Fibroblast of skin of abdomen (primary cell): Measurements from ENCODE around the gene NLGN4X. TPM values are rescaled to one million over a fixed set of nuclear protein-coding genes. Genes with fewer than 3 reads are reported as not detected.
A peak's percentile ranks its signal among the peaks of the same experiment; 100 is the strongest.

ENCODE experiments used
- DNase-seq: peaks from one replicate; pipeline ENCODE4 v3.0.0-alpha.2; 2013
- polyA plus RNA-seq, 2 experiments: library from polyadenylated mRNA; unstranded; fragments of 120-200 nt; gene quantifications; one replicate each; pipeline ENCODE4 v1.2.1, GENCODE V29; 2013; ENCODE audit not compliant: insufficient read length in 2 of 2

NLGN4X gene
- polyA plus RNA-seq (2013, experiment 1 of 2; ENCODE audit: insufficient read length), result 1.3 TPM
- 1.6 TPM for polyA plus RNA-seq (2013, experiment 2 of 2; ENCODE audit: insufficient read length)

- no peak for DNase-seq
These were observed at the start of gene NLGN4X for GRCh38 chrX:6228720-6229119. Gene NLGN4X (minus strand): TSS chrX:6228867. CDS start chrX:6151466, 77,401 bp downstream.

- no peak for DNase-seq
These were observed 37.4 kb upstream of the NLGN4X start for GRCh38 chrX:6266041-6266440.

GRCh38 chrX:6262959-6263358, 34.3 kb upstream of the NLGN4X start:
- DNase-seq, result no peak

- DNase-seq, result no peak
These were observed 28.4 kb upstream of the NLGN4X start for GRCh38 chrX:6257025-6257424.

- DNase-seq, result no peak
These were observed 16.0 kb upstream of the NLGN4X start for GRCh38 chrX:6244666-6245065.

DNA sequence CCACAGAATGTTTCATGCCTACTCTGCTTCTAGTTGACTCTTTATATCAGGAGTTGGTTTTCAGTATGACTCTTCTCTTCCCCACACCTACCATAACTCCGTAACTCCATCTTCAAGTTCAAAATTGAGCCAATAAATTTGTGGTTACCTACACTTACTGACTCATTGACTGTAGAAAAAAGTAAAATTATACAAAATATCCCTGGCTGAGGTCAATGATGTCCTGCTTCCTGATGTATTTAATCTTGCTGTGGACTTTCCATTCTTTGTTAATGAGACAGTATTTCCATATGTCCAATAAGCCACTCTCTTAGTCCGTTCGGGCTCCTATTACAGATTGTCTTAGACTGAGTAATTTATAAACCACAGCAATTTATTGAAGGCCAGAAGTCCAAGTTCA, 9.9 kb upstream of the NLGN4X start:
- DNase-seq, result peak; percentile 30

GRCh38 chrX:6227935-6228334, 732 bp downstream of the NLGN4X start:
- no peak for DNase-seq

- no peak for DNase-seq
These were observed 1.2 kb downstream of the NLGN4X start for GRCh38 chrX:6227453-6227835.

- DNase-seq, result no peak
These were observed 1.8 kb downstream of the NLGN4X start for GRCh38 chrX:6226596-6227452.

DNA sequence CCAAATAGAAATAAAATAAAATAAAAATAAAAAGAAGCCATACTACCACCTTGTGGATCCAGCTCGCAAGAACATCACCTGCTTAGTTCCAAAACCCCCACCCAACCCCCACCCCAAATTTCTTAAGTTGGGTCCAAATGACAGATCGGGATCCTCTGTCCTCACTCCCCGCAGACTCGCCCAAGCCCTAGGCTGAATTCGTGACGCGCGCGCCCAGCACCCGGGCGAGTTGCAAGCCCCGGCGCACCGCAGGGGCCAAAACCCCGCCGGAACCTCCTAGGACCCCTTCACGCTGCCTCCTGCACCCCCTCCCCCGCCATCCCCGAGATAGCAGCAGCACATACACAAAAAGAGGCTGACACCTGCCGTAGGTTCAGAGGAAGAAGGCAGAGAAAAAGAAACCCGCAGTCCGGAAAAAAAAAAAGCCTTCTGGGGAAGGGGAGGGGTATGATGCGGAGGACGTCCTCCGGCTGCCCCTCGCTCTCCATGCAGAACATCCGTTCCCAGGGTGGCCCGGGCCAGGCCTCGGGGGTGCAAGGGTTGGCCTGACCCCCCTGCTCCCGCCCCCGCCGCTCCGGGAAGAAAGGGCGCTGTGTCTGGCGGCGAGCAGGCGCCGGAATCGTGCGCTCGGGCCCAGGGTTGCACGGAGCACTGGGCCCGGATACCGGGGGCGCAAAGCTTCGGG, 2.6 kb downstream of the NLGN4X start:
- no peak for DNase-seq

DNA sequence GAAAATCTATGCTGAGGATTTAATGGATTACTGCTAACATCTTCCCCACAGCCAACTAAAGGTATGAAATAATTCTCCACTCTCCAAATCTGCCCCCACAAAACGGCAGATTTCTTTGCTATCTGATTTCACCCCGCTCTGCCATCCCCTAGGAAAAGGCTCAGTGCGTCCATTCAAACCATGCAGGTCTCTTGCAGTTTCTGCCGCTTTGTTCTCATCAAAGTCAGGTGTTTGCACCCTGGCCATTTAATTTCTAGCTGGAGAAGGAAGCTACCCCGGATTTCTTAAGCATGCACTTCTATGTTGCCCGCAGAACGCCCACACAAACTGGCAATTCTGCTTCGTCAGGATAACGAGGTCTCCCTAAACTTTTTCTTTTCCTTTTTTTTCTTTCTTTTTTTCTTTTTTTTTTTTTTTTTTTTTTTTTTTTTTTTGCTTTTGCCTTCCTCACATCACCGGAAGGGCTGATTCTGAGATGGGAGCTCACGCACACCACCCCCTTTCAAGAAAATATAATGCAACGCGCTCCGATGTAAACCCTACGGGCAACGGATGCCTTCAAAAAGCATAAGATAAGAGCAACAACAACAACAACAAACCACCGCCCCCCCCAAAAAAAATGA, 3.3 kb downstream of the NLGN4X start:
- DNase-seq, result no peak

- no peak for DNase-seq
These were observed 5.2 kb downstream of the NLGN4X start for GRCh38 chrX:6223516-6223915.

- DNase-seq, result no peak
These were observed 18.4 kb downstream of the NLGN4X start for GRCh38 chrX:6210230-6210629.

GRCh38 chrX:6203462-6204215, 25.0 kb downstream of the NLGN4X start:
- DNase-seq, result no peak

DNA sequence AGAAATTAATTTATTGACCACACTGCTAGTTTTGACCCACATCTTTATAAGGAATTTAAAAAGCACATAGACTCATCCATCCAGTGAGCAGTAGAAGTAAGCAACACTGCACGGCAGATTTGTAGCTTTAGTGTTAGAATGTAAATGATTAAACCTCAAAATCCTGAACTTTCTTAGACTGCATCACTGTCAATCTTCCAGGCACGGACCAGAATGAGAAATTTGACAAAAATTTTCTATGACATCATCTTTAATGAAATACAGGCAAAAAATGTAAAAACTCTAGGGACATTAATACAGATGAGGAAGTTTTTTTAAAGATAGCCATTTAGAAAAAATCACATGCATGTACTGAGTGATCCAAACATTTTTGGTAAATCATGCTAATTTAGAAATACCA, 29.2 kb downstream of the NLGN4X start:
- DNase-seq, result no peak

GRCh38 chrX:6187256-6187655, 41.4 kb downstream of the NLGN4X start:
- DNase-seq, result no peak

- DNase-seq, result peak; percentile 5
These were observed 43.7 kb downstream of the NLGN4X start for GRCh38 chrX:6184900-6185515.

GRCh38 chrX:6175914-6176313, 52.8 kb downstream of the NLGN4X start:
- no peak for DNase-seq

DNA sequence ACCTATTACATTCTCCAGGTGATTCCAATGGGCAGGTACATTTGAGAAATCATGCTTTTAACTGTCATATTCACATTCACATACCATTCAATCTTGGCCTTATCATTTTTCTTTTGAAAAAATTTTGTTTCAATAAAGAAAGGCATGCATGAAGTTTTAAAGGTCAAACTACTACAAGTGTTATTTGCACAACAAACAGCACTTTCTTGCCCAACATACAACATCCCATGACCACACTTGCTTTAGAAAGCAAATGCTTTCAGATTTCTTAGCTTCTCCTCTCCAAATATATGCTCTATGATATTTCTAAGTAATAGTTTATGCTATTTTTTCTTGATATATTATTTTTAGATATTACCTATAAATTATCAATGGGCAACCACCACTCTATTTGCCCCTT, 58.2 kb downstream of the NLGN4X start:
- no peak for DNase-seq

DNA sequence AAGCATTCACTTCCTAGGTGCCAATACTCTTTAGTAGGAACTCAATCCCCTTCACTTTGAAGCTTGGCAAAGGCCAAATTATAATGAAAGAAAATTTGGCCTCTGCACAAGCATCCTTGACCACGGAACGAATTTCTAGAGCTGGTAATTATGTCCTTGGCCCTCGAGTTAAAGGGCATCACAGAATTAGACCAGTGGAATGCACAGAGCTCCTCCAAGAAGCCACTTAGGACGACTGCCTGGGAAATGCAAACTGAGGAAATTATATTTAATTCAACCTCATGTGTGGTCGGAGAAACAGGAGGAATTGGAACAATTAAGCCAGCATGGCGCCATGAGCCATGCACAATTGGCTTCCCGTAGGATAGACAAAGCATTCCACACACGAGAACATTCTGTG, 59.3 kb downstream of the NLGN4X start:
- DNase-seq, result no peak

- no peak for DNase-seq
These were observed 64.9 kb downstream of the NLGN4X start for GRCh38 chrX:6163721-6164120.

DNA sequence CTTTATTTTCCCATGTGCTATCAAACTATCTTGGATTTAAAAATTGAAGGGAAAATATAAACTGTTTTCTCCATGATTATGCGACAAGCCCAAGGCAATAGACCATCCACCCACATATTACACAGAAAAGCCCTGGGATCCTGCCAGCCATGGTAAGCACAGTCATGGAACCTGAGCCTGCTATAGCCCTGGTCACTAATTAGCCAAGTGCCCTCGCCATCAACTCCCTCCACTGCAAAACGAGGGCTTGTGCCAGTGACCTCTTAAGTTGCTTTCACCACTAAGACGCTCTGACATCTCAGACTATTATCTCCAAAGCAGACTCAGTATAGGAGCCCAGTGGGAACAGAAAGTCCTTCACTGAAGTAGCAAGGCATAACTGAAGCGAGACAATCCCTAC, 69.2 kb downstream of the NLGN4X start:
- no peak for DNase-seq
